Ovary (tissue), 3 donors: ENCODE results near the gene FHL3.

Experiments
- POLR2A ChIP-seq: fragments of 450-650 bp; IDR thresholded peaks from one replicate; pipeline ENCODE4 v1.6.1; 2017; ENCODE audit warnings: antibody characterized with exemption, mild to moderate bottlenecking, moderate library complexity
- TF ChIP-seq, protein P1 (sequence below), 3 donors: fragments of 450-650 bp in 2 of 3; fragments of 200-600 bp in 1 of 3; IDR thresholded peaks; one replicate each; pipeline versions ENCODE4 v1.5.1 to v1.8.0; 2016 to 2022; ENCODE audit warnings: antibody characterized with exemption in 3 of 3, mild to moderate bottlenecking in 1 of 3
- donor health status: DM: no; HTN: no; CAD: no.

GRCh38 chr1:38051079-38051543 is 45.8 kb upstream of the FHL3 start:
- no peak for TF ChIP-seq POLR2A
- TF ChIP-seq, protein P1, sequence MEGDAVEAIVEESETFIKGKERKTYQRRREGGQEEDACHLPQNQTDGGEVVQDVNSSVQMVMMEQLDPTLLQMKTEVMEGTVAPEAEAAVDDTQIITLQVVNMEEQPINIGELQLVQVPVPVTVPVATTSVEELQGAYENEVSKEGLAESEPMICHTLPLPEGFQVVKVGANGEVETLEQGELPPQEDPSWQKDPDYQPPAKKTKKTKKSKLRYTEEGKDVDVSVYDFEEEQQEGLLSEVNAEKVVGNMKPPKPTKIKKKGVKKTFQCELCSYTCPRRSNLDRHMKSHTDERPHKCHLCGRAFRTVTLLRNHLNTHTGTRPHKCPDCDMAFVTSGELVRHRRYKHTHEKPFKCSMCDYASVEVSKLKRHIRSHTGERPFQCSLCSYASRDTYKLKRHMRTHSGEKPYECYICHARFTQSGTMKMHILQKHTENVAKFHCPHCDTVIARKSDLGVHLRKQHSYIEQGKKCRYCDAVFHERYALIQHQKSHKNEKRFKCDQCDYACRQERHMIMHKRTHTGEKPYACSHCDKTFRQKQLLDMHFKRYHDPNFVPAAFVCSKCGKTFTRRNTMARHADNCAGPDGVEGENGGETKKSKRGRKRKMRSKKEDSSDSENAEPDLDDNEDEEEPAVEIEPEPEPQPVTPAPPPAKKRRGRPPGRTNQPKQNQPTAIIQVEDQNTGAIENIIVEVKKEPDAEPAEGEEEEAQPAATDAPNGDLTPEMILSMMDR (IDR thresholded peaks at IDR 0.05), result no peak
